Upper lobe of left lung (tissue), 4 donors: ENCODE results near the gene HOOK1.

Experiments
- CTCF ChIP-seq, 6 experiments: fragments of 450-650 bp in 4 of 6; fragments of 200-600 bp in 2 of 6; sonication (generic) in 2 of 6; IDR thresholded peaks; one replicate each; pipeline ENCODE4 v1.5.1; 2016 to 2019; ENCODE audit warnings: antibody characterized with exemption in 6 of 6
- POLR2A ChIP-seq, 4 donors: fragments of 450-650 bp; IDR thresholded peaks; one replicate each; pipeline ENCODE4 v1.5.1; 2016 to 2017; ENCODE audit warnings: antibody characterized with exemption in 4 of 4, mild to moderate bottlenecking in 2 of 4

DNA sequence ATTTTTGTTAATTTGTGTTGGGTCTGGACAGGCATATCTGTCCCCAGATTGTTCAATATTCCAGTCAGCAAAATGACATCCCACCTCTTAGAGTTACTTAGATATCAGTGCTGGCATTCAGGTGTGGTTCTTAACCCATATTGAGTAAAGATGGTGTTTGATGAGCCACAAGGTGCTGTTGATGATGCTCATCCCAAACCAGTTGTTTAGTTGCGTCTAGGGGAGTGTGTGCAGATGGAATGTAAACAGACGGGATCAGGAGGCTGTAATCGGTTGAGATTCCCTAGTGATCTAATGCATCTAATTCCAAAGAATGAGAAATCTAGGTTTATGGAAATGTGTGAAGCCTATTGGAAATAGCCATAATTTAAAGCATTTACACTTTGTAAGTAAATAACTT lies 1.1 kb downstream of the HOOK1 start:
- TF ChIP-seq CTCF (IDR thresholded peaks at IDR 0.05) (no peak), POLR2A (IDR thresholded peaks at IDR 0.05) (no peak)
